Transverse colon (tissue), 4 donors: ENCODE data around the gene TLR4.

Source experiments
- POLR2A ChIP-seq: fragments of 450-650 bp; IDR thresholded peaks from one replicate; pipeline ENCODE4 v1.6.1; 2016; ENCODE audit warnings: antibody characterized with exemption, mild to moderate bottlenecking, moderate library complexity
- POLR2AphosphoS5 ChIP-seq, 3 donors: sonication (generic); formaldehyde crosslinking; IDR thresholded peaks; one replicate each; pipeline ENCODE4 v1.6.1; 2016; ENCODE audit warnings: antibody characterized with exemption in 3 of 3
- TF ChIP-seq, protein P1 (sequence below), 5 experiments: fragments of 200-600 bp in 3 of 5; fragments of 450-650 bp in 2 of 5; sonication (generic) in 3 of 5; IDR thresholded peaks; 1 replicate in 2 of 5; 2 replicates in 3 of 5; pipeline ENCODE4 v1.5.1; 2016 to 2017; ENCODE audit warnings: antibody characterized with exemption in 5 of 5, inconsistent platforms in 3 of 5, mild to moderate bottlenecking in 2 of 5, moderate library complexity in 1 of 5

DNA sequence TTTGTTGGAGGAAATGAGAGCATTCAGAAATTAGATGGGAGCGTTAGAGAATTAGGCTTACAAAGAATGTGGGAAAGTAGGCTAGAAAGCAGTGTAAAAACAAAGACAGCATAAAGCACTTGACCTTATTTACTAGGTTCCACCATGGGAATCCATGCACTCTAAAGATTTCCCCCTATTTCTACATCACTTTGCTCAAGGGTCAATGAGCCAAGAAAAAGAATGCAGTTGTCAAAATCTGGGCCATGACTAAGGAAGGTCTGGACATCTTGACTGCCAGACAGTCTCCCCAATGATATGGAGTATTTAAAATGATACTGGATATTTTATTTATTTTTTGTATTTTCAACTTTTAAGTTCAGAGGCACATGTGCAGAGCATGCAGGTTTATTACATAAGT is 3.4 kb downstream of the TLR4 start:
- TF ChIP-seq, protein P1, sequence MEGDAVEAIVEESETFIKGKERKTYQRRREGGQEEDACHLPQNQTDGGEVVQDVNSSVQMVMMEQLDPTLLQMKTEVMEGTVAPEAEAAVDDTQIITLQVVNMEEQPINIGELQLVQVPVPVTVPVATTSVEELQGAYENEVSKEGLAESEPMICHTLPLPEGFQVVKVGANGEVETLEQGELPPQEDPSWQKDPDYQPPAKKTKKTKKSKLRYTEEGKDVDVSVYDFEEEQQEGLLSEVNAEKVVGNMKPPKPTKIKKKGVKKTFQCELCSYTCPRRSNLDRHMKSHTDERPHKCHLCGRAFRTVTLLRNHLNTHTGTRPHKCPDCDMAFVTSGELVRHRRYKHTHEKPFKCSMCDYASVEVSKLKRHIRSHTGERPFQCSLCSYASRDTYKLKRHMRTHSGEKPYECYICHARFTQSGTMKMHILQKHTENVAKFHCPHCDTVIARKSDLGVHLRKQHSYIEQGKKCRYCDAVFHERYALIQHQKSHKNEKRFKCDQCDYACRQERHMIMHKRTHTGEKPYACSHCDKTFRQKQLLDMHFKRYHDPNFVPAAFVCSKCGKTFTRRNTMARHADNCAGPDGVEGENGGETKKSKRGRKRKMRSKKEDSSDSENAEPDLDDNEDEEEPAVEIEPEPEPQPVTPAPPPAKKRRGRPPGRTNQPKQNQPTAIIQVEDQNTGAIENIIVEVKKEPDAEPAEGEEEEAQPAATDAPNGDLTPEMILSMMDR (IDR thresholded peaks at IDR 0.05), result no peak
- TF ChIP-seq POLR2A, result no peak
- TF ChIP-seq POLR2AphosphoS5 (IDR thresholded peaks at IDR 0.05), result no peak
